C4-2B (cell line): ENCODE data around the gene CBX5.

ENCODE experiments used
- H3K27ac ChIP-seq: fragments of 450-650 bp; 2 replicates; pipeline ENCODE4 v1.5.1; 2017
- CTCF ChIP-seq: fragments of 450-650 bp; conservative IDR thresholded peaks from 2 replicates; pipeline ENCODE4 v1.5.1; 2017; ENCODE audit warnings: mild to moderate bottlenecking
- ZFX ChIP-seq: fragments of 450-650 bp; IDR thresholded peaks from 2 replicates; pipeline ENCODE4 v1.6.1; 2017

The CBX5 gene

GRCh38 chr12:54222609-54223008, 57.3 kb downstream of the CBX5 start:
- no peak overlapping the region for H3K27ac ChIP-seq
- TF ChIP-seq ZFX: no peak
- no peak for TF ChIP-seq CTCF

GRCh38 chr12:54221402-54221984, 58.4 kb downstream of the CBX5 start:
- no peak for TF ChIP-seq ZFX
- TF ChIP-seq CTCF: no peak

GRCh38 chr12:54220567-54220966, 59.4 kb downstream of the CBX5 start:
- TF ChIP-seq CTCF (no peak; the same call in 1 of the 2 replicates), ZFX (no peak)
- no peak overlapping the region for H3K27ac ChIP-seq

More at GRCh38 chr12:54221402-54221984, 58.4 kb downstream of the CBX5 start:
- H3K27ac ChIP-seq: no peak overlapping the region

GRCh38 chr12:54220092-54220557, 59.8 kb downstream of the CBX5 start:
- H3K27ac ChIP-seq: no peak overlapping the region
- TF ChIP-seq CTCF: peak; percentile 92
- no peak for TF ChIP-seq ZFX

- TF ChIP-seq ZFX (no peak), CTCF (no peak)
- no peak overlapping the region; the same call in 1 of the 2 replicates for H3K27ac ChIP-seq
Observed at GRCh38 chr12:54217774-54218241, 62.1 kb downstream of the CBX5 start.

- peak overlapping the region; percentile 8; the same call in 1 of the 2 replicates for H3K27ac ChIP-seq
Observed at GRCh38 chr12:54216797-54217661, 62.9 kb downstream of the CBX5 start.

More at GRCh38 chr12:54216797-54217661, 62.9 kb downstream of the CBX5 start:
- TF ChIP-seq CTCF: peak; percentile 93
- TF ChIP-seq ZFX: no peak
